Neural progenitor cell (in vitro differentiated cells): ENCODE measurements around the gene CSRP3.

Source experiments
- EZH2 ChIP-seq: fragments of 200-600 bp; sonication (generic); IDR thresholded peaks from 2 replicates; pipeline ENCODE4 v1.6.1; 2017; ENCODE audit warnings: antibody characterized with exemption, mild to moderate bottlenecking, moderate library complexity
- EZH2phosphoT487 ChIP-seq: fragments of 200-600 bp; sonication (generic); IDR thresholded peaks from 2 replicates; pipeline ENCODE4 v1.6.1; 2017; ENCODE audit warnings: antibody characterized with exemption
- TF ChIP-seq, protein P1 (sequence below): fragments of 200-600 bp; sonication (generic); IDR thresholded peaks from 2 replicates; pipeline ENCODE4 v1.5.1; 2017; ENCODE audit warnings: antibody characterized with exemption, mild to moderate bottlenecking

DNA sequence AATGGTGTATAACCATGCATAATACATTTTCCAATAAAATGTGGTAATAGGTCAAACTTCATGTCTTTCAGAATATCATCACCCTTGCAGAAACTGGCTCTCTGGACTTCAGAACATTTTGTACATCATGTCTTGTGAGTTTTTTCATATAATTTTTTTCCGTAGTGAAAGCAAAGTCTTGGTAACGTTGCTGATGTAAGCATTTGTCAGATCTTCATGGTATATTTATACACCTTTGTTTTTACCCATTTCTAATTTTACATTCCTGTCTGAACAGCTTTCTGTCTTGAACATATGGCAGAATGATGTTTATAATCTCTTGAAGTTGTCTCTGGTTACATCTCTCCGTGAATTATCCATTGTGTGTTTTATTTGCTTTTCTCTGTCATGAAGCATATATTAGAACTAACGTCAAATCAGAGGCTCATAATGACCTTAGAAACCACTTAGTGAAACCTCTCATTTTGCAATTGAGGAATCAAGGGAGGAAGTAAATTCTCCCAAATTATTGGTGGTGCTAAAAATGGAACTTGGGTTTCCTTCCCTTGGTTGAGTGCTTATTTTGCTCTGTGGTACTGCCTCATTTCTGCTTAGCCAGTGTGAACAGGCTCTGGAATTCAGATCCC lies 37.4 kb downstream of the CSRP3 start:
- TF ChIP-seq, protein P1, sequence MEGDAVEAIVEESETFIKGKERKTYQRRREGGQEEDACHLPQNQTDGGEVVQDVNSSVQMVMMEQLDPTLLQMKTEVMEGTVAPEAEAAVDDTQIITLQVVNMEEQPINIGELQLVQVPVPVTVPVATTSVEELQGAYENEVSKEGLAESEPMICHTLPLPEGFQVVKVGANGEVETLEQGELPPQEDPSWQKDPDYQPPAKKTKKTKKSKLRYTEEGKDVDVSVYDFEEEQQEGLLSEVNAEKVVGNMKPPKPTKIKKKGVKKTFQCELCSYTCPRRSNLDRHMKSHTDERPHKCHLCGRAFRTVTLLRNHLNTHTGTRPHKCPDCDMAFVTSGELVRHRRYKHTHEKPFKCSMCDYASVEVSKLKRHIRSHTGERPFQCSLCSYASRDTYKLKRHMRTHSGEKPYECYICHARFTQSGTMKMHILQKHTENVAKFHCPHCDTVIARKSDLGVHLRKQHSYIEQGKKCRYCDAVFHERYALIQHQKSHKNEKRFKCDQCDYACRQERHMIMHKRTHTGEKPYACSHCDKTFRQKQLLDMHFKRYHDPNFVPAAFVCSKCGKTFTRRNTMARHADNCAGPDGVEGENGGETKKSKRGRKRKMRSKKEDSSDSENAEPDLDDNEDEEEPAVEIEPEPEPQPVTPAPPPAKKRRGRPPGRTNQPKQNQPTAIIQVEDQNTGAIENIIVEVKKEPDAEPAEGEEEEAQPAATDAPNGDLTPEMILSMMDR = no peak
- TF ChIP-seq EZH2phosphoT487 (no peak), EZH2 (no peak)
